ENCODE results near the gene LRP2. TPM values are rescaled to one million over a fixed set of nuclear protein-coding genes. Genes with fewer than 3 reads are reported as not detected.

LRP2 gene
- total RNA-seq, 1 experiment from 2014 or later = 0.59 TPM

GRCh38 chr2:169372561-169372960, 10.2 kb upstream of the LRP2 start (continued):
- TF ChIP-seq, protein P1, sequence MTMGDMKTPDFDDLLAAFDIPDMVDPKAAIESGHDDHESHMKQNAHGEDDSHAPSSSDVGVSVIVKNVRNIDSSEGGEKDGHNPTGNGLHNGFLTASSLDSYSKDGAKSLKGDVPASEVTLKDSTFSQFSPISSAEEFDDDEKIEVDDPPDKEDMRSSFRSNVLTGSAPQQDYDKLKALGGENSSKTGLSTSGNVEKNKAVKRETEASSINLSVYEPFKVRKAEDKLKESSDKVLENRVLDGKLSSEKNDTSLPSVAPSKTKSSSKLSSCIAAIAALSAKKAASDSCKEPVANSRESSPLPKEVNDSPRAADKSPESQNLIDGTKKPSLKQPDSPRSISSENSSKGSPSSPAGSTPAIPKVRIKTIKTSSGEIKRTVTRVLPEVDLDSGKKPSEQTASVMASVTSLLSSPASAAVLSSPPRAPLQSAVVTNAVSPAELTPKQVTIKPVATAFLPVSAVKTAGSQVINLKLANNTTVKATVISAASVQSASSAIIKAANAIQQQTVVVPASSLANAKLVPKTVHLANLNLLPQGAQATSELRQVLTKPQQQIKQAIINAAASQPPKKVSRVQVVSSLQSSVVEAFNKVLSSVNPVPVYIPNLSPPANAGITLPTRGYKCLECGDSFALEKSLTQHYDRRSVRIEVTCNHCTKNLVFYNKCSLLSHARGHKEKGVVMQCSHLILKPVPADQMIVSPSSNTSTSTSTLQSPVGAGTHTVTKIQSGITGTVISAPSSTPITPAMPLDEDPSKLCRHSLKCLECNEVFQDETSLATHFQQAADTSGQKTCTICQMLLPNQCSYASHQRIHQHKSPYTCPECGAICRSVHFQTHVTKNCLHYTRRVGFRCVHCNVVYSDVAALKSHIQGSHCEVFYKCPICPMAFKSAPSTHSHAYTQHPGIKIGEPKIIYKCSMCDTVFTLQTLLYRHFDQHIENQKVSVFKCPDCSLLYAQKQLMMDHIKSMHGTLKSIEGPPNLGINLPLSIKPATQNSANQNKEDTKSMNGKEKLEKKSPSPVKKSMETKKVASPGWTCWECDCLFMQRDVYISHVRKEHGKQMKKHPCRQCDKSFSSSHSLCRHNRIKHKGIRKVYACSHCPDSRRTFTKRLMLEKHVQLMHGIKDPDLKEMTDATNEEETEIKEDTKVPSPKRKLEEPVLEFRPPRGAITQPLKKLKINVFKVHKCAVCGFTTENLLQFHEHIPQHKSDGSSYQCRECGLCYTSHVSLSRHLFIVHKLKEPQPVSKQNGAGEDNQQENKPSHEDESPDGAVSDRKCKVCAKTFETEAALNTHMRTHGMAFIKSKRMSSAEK (CRISPR knock-in tag; IDR thresholded peaks at IDR 0.05; ENCODE audit: borderline replicate concordance) = no peak
- no peak for TF ChIP-seq GTF2I (CRISPR knock-in tag; conservative IDR thresholded peaks at IDR 0.05)
- TF ChIP-seq, protein P2, sequence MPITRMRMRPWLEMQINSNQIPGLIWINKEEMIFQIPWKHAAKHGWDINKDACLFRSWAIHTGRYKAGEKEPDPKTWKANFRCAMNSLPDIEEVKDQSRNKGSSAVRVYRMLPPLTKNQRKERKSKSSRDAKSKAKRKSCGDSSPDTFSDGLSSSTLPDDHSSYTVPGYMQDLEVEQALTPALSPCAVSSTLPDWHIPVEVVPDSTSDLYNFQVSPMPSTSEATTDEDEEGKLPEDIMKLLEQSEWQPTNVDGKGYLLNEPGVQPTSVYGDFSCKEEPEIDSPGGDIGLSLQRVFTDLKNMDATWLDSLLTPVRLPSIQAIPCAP (CRISPR knock-in tag; IDR thresholded peaks at IDR 0.05) = no peak
- TF ChIP-seq AR (CRISPR knock-in tag; IDR thresholded peaks at IDR 0.05) = no peak
- TF ChIP-seq NR2C2 (CRISPR knock-in tag; IDR thresholded peaks at IDR 0.05) = no peak
- no peak for TF ChIP-seq TEAD4 (CRISPR knock-in tag; IDR thresholded peaks at IDR 0.05)
- no peak for TF ChIP-seq JUN (CRISPR knock-in tag; IDR thresholded peaks at IDR 0.05)
- no peak for TF ChIP-seq ZNF671 (CRISPR knock-in tag; IDR thresholded peaks at IDR 0.05)
- TF ChIP-seq JAZF1 (CRISPR knock-in tag; IDR thresholded peaks at IDR 0.05) = no peak
- no peak for TF ChIP-seq HMGA2 (CRISPR knock-in tag; IDR thresholded peaks at IDR 0.05)

DNA sequence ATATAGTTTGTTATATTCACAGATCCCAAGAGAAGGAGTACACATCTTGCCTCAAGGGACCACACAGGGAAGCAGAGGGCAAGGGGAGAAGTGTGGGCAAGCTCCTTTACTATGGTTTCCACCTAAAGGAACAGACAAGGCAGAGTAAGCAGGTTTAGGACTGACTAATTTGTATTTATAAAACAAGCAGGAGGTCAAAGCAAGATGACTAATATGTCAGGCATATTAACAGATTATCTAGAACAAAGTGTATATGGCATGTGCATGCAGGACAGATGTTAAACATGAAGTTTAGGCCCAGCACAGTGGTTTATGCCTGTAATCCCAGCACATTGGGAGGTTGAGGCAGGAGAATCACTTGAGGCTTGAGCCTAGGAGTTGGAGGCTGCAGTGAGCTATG, 3.7 kb upstream of the LRP2 start:
- no peak for TF ChIP-seq NR1H2 (CRISPR knock-in tag; IDR thresholded peaks at IDR 0.05)
- TF ChIP-seq GABPB1 (CRISPR knock-in tag; IDR thresholded peaks at IDR 0.05) = no peak
- no peak for TF ChIP-seq NFATC4 (CRISPR knock-in tag; IDR thresholded peaks at IDR 0.05)
- Mint-ChIP-seq H3K9me3 (peaks cover 4% of the 10 kb centered on the region), H3K36me3 (no peaks in the 10 kb centered on the region), H3K27me3 (ENCODE audit: low read depth) (peaks cover 61% of the 10 kb centered on the region), H3K4me3 (no peak overlapping the region), H3K27ac (no peak overlapping the region), H3K4me1 (peaks cover 28% of the 10 kb centered on the region)
- ChIA-PET CTCF (no interaction called here), POLR2A (no interaction called here)
- DNase-seq (ENCODE audit: low spot score) = no peak
- ATAC-seq = no peak

GRCh38 chr2:169365029-169365480, 2.7 kb upstream of the LRP2 start:
- POLR2A ChIA-PET = interaction anchor here (0.7 kb wide), 1 partner anchor 126 kb away, joined by 3 read pairs; no protein-coding TSS in a partner anchor
- peaks cover 28% of the 10 kb centered on the region for H3K4me1 Mint-ChIP-seq
- DNase-seq (ENCODE audit: low spot score) (no peak), ATAC-seq (no peak)
- CTCF ChIA-PET = no interaction called here
- no peaks in the 10 kb centered on the region for H3K36me3 Mint-ChIP-seq
- H3K9me3 Mint-ChIP-seq = peaks cover 4% of the 10 kb centered on the region
- H3K27ac Mint-ChIP-seq = no peak overlapping the region; the same call in 1 of the 2 replicates
- peak overlapping the region; percentile 90 for H3K4me3 Mint-ChIP-seq
- peaks cover 72% of the 10 kb centered on the region for H3K27me3 Mint-ChIP-seq (ENCODE audit: low read depth)
- TF ChIP-seq NR2C2 (CRISPR knock-in tag; IDR thresholded peaks at IDR 0.05) = no peak
- no peak for TF ChIP-seq ATF1 (CRISPR knock-in tag; IDR thresholded peaks at IDR 0.05)
- TF ChIP-seq, protein P3, sequence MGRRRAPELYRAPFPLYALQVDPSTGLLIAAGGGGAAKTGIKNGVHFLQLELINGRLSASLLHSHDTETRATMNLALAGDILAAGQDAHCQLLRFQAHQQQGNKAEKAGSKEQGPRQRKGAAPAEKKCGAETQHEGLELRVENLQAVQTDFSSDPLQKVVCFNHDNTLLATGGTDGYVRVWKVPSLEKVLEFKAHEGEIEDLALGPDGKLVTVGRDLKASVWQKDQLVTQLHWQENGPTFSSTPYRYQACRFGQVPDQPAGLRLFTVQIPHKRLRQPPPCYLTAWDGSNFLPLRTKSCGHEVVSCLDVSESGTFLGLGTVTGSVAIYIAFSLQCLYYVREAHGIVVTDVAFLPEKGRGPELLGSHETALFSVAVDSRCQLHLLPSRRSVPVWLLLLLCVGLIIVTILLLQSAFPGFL (CRISPR knock-in tag; IDR thresholded peaks at IDR 0.05; ENCODE audit: borderline replicate concordance) = no peak
- no peak for TF ChIP-seq CTCF (IDR thresholded peaks at IDR 0.05)
- no peak for TF ChIP-seq FOXJ3 (CRISPR knock-in tag; IDR thresholded peaks at IDR 0.05; ENCODE audit: borderline replicate concordance)
- TF ChIP-seq NR3C1 (CRISPR knock-in tag; conservative IDR thresholded peaks at IDR 0.05; ENCODE audit: low read depth) = no peak
- TF ChIP-seq, protein P4, sequence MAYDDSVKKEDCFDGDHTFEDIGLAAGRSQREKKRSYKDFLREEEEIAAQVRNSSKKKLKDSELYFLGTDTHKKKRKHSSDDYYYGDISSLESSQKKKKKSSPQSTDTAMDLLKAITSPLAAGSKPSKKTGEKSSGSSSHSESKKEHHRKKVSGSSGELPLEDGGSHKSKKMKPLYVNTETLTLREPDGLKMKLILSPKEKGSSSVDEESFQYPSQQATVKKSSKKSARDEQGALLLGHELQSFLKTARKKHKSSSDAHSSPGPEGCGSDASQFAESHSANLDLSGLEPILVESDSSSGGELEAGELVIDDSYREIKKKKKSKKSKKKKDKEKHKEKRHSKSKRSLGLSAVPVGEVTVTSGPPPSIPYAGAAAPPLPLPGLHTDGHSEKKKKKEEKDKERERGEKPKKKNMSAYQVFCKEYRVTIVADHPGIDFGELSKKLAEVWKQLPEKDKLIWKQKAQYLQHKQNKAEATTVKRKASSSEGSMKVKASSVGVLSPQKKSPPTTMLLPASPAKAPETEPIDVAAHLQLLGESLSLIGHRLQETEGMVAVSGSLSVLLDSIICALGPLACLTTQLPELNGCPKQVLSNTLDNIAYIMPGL (CRISPR knock-in tag; IDR thresholded peaks at IDR 0.05) = no peak
- TF ChIP-seq USF2 (CRISPR knock-in tag; IDR thresholded peaks at IDR 0.05) = no peak

Data from WTC11 (cell line).